Smooth muscle cell of the coronary artery (primary cell): ENCODE data around the gene SLX1A. TPM values are rescaled to one million over a fixed set of nuclear protein-coding genes. Genes with fewer than 3 reads are reported as not detected.

ENCODE experiments used
- total RNA-seq: library from RNA; depleted of rRNA; stranded (reverse); fragments of >200 nt; gene quantifications from 2 replicates; pipeline ENCODE4 v1.2.3, GENCODE V29; 2014; ENCODE audit warnings: low replicate concordance

The SLX1A gene
- total RNA-seq, result 6.2 and 39.7 TPM in 2 replicates

GRCh38 chr16:30193615-30194014 lies at the start of gene SLX1A, which contains the start of gene BOLA2B:
Gene SLX1A, plus strand, starts transcription at chr16:30193875. Its CDS starts 210 bp downstream, at chr16:30194085.
Gene BOLA2B, minus strand, starts transcription at chr16:30193666. Its CDS starts 71 bp downstream, at chr16:30193595.

GRCh38 chr16:30183233-30184095 lies 10.2 kb upstream of the SLX1A start, which contains the start of gene CORO1A:
Gene CORO1A, plus strand, starts transcription at chr16:30183602. Its CDS starts 1,608 bp downstream, at chr16:30185210.

GRCh38 chr16:30199049-30199448 lies 5.4 kb downstream of the SLX1A start, which contains the start of gene SULT1A3:
Gene SULT1A3, plus strand, starts transcription at chr16:30199255. Its CDS starts 1,474 bp downstream, at chr16:30200729.

Other genes with a start within 250 kb of the SLX1A start
- gene TMEM219, start 231.8 kb upstream of the SLX1A start, total RNA-seq, result 47.5 and 77.3 TPM in 2 replicates
- 36.0 and 45.1 TPM in 2 replicates for gene TAOK2, start 220.0 kb upstream of the SLX1A start, total RNA-seq
- gene HIRIP3, start 198.3 kb upstream of the SLX1A start, total RNA-seq, result 5.9 and 6.8 TPM in 2 replicates
- 11.5 and 13.8 TPM in 2 replicates for gene INO80E, start 197.6 kb upstream of the SLX1A start, total RNA-seq
- 0.08 and 0.23 TPM in 2 replicates for gene DOC2A, start 182.8 kb upstream of the SLX1A start, total RNA-seq
- gene C16orf92, start 170.7 kb upstream of the SLX1A start, total RNA-seq, result not detected in 2 replicates
- gene TLCD3B, start 162.6 kb upstream of the SLX1A start, total RNA-seq, result not detected in 2 replicates
- 454 and 683 TPM in 2 replicates for gene ALDOA, start 128.1 kb upstream of the SLX1A start, total RNA-seq
- 243 and 256 TPM in 2 replicates for gene PPP4C, start 117.9 kb upstream of the SLX1A start, total RNA-seq
- under 0.01 and 0.12 TPM in 2 replicates for gene TBX6, start 102.0 kb upstream of the SLX1A start, total RNA-seq
- gene YPEL3, start 97.7 kb upstream of the SLX1A start, total RNA-seq, result 8.1 and 11.5 TPM in 2 replicates
- gene GDPD3, start 80.3 kb upstream of the SLX1A start, total RNA-seq, result 0.60 and 4.4 TPM in 2 replicates
- 27.1 and 40.4 TPM in 2 replicates for gene MAPK3, start 70.7 kb upstream of the SLX1A start, total RNA-seq
- gene CORO1A, start 10.3 kb upstream of the SLX1A start, total RNA-seq, result 0.47 and 1.9 TPM in 2 replicates
- 23.3 and 43.5 TPM in 2 replicates for gene BOLA2B, start 209 bp upstream of the SLX1A start, total RNA-seq
- 1.2 and 1.4 TPM in 2 replicates for gene SULT1A3, start 5.4 kb downstream of the SLX1A start, total RNA-seq
- 0.68 and 1.5 TPM in 2 replicates for gene NPIPB13, start 54.6 kb downstream of the SLX1A start, total RNA-seq
- 25.4 and 31.0 TPM in 2 replicates for gene CD2BP2, start 161.4 kb downstream of the SLX1A start, total RNA-seq
- gene TBC1D10B, start 176.6 kb downstream of the SLX1A start, total RNA-seq, result 16.8 and 18.7 TPM in 2 replicates
- gene MYL11, start 180.9 kb downstream of the SLX1A start, total RNA-seq, result not detected in 2 replicates
- 0.12 and 0.15 TPM in 2 replicates for gene SEPTIN1, start 188.7 kb downstream of the SLX1A start, total RNA-seq
- 2.2 and 8.8 TPM in 2 replicates for gene ZNF48, start 201.5 kb downstream of the SLX1A start, total RNA-seq
- gene ZNF771, start 213.7 kb downstream of the SLX1A start, total RNA-seq, result 8.3 and 9.2 TPM in 2 replicates
- 4.8 and 15.9 TPM in 2 replicates for gene DCTPP1, start 236.2 kb downstream of the SLX1A start, total RNA-seq